HEK293 (cell line): ENCODE data around the gene DPY19L1.
"Not testable (repeated sequence)": the region's sequence is repeated elsewhere in the genome, so short reads cannot be mapped to it uniquely, and the experiment has no call there.

Experiments used
- CTCF ChIP-seq: fragments of 450-650 bp; formaldehyde crosslinking; IDR thresholded peaks from 2 replicates; pipeline ENCODE4 v1.5.1; 2016; ENCODE audit warnings: missing biosample characterization, missing genetic modification characterization
- KLF9 ChIP-seq: fragments of 450-650 bp; formaldehyde crosslinking; IDR thresholded peaks from 2 replicates; pipeline ENCODE4 v1.5.1; 2016; ENCODE audit warnings: missing biosample characterization, missing genetic modification characterization, low read depth
- YY1 ChIP-seq: fragments of 450-650 bp; formaldehyde crosslinking; IDR thresholded peaks from 2 replicates; pipeline ENCODE4 v1.5.1; 2018; ENCODE audit warnings: missing biosample characterization, missing genetic modification characterization
- ZBTB17 ChIP-seq: fragments of 450-650 bp; formaldehyde crosslinking; IDR thresholded peaks from 2 replicates; pipeline ENCODE4 v1.5.1; 2016; ENCODE audit warnings: missing biosample characterization, missing genetic modification characterization
- ZNF311 ChIP-seq: fragments of 450-650 bp; formaldehyde crosslinking; IDR thresholded peaks from 2 replicates; pipeline ENCODE4 v1.5.1; 2017; ENCODE audit warnings: missing biosample characterization, missing genetic modification characterization, borderline replicate concordance
- ZNF549 ChIP-seq: fragments of 450-650 bp; IDR thresholded peaks from 2 replicates; pipeline ENCODE4 v1.5.1; 2018; ENCODE audit warnings: missing biosample characterization, missing genetic modification characterization, mild to moderate bottlenecking, inconsistent platforms, moderate library complexity
- ZNF585B ChIP-seq: fragments of 450-650 bp; formaldehyde crosslinking; IDR thresholded peaks from 2 replicates; pipeline ENCODE4 v1.5.1; 2016; ENCODE audit warnings: missing biosample characterization, missing genetic modification characterization

GRCh38 chr7:34878944-34879735 lies 158.1 kb downstream of the DPY19L1 start:
- TF ChIP-seq ZNF585B (tag by site-specific recombination); CTCF; KLF9; ZNF549; YY1 (tag by site-specific recombination); ZNF311; ZBTB17 (tag by site-specific recombination): not testable (repeated sequence)
